C4-2B (cell line): ENCODE measurements around the gene RASL11B.

Experiments used
- H3K27ac ChIP-seq: fragments of 450-650 bp; 2 replicates; pipeline ENCODE4 v1.5.1; 2017
- ZFX ChIP-seq: fragments of 450-650 bp; IDR thresholded peaks from 2 replicates; pipeline ENCODE4 v1.6.1; 2017
- TF ChIP-seq, protein P1 (sequence below): fragments of 450-650 bp; conservative IDR thresholded peaks from 2 replicates; pipeline ENCODE4 v1.5.1; 2017; ENCODE audit warnings: mild to moderate bottlenecking

The RASL11B gene

DNA sequence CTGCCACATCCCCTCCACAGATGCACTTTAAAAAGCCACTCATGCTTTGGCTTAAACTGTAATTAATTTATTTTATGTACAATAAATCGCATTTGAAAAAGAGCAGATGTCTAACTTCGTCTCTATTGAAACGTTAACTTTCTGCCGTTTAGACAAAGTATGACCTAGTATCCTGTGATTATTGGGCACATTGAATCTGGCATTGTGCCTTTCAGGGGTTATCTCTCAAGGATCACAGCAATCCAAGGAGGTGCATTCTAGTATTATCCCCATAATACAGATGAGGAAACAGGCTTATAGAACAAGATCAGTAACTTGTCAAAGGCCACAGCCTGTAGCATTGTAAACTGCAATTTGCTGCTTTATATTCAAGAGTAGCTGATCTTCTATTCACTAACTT lies 4.6 kb downstream of the RASL11B start:
- H3K27ac ChIP-seq = no peak overlapping the region
- TF ChIP-seq ZFX = no peak
- TF ChIP-seq, protein P1, sequence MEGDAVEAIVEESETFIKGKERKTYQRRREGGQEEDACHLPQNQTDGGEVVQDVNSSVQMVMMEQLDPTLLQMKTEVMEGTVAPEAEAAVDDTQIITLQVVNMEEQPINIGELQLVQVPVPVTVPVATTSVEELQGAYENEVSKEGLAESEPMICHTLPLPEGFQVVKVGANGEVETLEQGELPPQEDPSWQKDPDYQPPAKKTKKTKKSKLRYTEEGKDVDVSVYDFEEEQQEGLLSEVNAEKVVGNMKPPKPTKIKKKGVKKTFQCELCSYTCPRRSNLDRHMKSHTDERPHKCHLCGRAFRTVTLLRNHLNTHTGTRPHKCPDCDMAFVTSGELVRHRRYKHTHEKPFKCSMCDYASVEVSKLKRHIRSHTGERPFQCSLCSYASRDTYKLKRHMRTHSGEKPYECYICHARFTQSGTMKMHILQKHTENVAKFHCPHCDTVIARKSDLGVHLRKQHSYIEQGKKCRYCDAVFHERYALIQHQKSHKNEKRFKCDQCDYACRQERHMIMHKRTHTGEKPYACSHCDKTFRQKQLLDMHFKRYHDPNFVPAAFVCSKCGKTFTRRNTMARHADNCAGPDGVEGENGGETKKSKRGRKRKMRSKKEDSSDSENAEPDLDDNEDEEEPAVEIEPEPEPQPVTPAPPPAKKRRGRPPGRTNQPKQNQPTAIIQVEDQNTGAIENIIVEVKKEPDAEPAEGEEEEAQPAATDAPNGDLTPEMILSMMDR = no peak

DNA sequence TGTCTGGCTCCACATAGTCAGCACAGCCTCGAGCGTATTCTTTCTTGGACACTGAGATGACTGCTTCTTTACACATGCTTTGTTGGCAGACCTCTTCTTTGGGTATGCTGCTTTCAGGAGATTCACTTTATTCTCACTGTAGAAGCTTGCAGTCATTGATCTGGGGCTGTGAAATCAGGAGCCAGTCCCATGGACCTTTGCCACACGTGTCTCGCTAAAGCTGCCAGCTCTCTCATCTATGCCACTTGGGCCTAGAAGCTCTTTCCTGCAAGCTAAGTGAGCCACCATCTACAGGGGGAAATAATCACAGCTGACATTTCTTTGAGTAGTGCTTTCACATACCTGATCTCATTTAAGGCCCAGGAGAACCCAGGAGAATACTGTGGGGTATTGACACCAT lies 5.0 kb downstream of the RASL11B start:
- no peak overlapping the region for H3K27ac ChIP-seq

DNA sequence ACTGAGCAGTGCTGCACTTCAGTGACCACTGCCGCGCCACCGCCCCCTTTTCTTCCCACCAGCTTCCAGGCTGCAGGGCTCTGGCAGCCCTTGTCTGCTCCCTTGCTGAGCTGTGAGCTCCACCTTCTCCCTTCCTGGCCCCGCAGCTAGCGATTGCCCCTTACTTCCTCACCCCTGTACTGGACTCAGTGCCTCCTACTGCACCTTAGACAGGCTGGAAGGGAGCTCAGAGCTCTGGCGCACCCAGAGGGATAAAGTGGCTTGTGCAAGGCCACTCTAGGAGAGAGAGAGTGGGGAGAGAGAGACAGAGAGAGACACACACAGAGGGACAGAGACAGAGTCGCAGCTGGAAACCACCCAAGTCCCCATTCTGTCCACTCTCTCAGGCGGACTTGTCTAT lies 6.0 kb downstream of the RASL11B start:
- no peak overlapping the region for H3K27ac ChIP-seq

More for the DNA sequence above, 5.0 kb downstream of the RASL11B start:
- TF ChIP-seq, protein P1 = no peak
- no peak for TF ChIP-seq ZFX

DNA sequence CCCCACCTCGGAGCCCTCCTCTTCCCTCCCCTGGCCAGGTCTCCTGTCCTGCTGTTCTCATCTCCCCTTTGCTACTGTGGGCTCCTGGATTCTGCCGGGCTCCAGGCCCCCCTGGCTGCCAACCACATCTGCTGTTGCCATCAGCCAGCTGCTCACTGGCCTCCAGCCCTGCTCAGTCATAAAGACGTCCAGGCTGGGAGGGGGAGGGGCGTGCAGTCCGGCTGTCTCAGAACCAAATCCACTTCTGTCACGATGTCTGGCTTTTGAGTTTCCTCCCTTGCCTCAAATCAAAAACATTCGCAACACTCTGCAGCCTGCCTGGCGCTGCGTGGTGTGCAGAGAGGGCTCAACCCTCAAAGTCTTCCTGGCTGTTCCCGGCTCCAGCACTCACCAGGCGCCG lies 7.1 kb downstream of the RASL11B start:
- TF ChIP-seq, protein P1 = no peak
- TF ChIP-seq ZFX = no peak
- no peak overlapping the region for H3K27ac ChIP-seq

More for the DNA sequence above, 6.0 kb downstream of the RASL11B start:
- TF ChIP-seq, protein P1 = no peak
- no peak for TF ChIP-seq ZFX

DNA sequence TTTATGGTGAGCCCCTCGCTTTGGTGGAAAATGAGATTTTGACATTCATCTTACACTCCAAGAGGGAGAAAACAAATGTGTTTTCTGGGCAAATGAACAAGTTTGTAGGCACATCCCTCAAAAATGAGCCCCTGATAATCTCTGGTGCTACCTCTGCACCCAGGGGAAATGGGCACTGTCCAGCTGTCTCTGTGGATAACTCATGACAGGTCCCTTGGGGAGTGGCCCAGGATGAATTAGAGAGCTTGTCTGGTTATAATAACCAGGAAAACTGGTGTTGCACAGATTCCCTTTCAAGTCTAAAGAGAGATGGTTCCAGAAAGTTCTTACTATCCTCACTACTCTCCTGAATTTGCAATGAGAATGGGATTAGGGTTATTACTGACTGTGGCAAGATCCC lies 7.5 kb downstream of the RASL11B start:
- H3K27ac ChIP-seq = no peak overlapping the region
- no peak for TF ChIP-seq ZFX
- TF ChIP-seq, protein P1 = no peak

DNA sequence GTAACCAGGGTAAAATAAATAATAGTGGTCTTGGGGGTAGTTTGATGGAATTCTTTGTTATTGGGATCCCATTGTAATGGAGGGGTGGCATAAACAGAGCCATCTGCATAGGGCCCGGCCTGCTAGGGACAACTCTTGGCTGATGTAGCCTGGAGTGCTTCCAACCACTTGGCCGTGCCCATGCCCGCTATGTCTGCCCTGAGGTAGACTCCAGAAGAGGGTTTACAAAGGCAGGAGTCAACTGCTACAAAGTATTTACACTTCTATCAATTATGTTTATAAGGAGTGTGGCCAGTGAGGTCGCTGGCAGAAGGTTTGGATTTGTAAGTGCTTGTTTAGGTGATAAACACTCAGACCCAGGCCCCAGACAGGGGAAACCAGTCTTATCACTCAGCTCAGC lies 8.1 kb downstream of the RASL11B start:
- no peak overlapping the region for H3K27ac ChIP-seq
- TF ChIP-seq ZFX = no peak
- TF ChIP-seq, protein P1 = no peak

DNA sequence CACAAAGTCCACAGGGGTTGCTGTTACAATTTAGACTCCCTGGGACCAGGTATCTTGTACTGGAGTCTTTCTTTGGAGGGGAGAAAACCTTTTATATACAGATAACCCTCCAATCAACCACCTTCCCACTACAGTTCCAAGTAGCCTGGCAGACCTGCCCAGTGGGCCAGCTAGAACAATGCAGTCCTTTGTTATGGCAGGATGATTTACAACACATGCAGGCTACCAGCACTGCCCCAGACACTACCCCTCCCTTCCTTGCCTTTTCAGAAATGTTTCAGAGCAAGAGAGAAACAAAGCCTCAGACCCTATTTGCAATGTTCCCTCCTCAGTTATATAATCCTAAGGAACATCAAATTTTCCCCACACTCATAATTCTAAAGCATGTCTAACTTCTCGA lies 11.1 kb downstream of the RASL11B start:
- TF ChIP-seq ZFX = no peak
- TF ChIP-seq, protein P1 = no peak
- H3K27ac ChIP-seq = no peak overlapping the region
